ENCODE results near the gene ADTRP.

DNA sequence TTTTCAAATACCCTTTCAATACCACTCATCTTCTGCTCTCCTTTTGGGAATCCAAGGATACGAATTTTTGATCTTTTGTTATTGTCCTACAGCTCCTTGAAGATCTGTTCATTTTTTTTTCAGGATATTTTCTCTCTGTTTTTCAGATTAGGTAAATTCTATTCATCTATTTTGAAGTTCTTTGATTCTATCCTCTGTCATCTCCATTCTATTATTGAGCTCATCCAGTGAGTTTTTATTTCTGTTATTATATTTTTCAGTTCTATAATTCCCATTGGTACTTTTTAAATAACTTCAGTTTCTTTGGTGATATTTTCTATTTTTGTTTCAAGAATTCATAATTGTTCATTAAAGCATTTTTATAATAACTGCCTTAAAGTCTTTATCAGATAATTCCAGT is 14.7 kb upstream of the ADTRP start:
- no peak for TF ChIP-seq POLR2AphosphoS5 (IDR thresholded peaks at IDR 0.05)
- TF ChIP-seq CTCF (IDR thresholded peaks at IDR 0.05), result no peak
- no peak for TF ChIP-seq EP300 (IDR thresholded peaks at IDR 0.05; ENCODE audit: low read depth)
